Stimulated activated CD8-positive, alpha-beta memory T cell treated with anti-CD3 and anti-CD28 coated beads, Interleukin-4, amount 100 ng/mL, for 1 hour (primary cell): ENCODE results near the gene PMFBP1.

ENCODE experiments used
- DNase-seq, 2 donors: peaks; one replicate each; pipeline ENCODE4 v3.0.0-alpha.2; 2020; ENCODE audit warnings: low read depth in 2 of 2, low spot score in 1 of 2

PMFBP1 gene

GRCh38 chr16:72172105-72173034 lies at the start of gene PMFBP1:
Gene PMFBP1, minus strand, starts transcription at chr16:72172155. Its CDS starts 947 bp downstream, at chr16:72171208.
- no peak for DNase-seq

- no peak for DNase-seq
Measured at GRCh38 chr16:72221630-72222024, 49.7 kb upstream of the PMFBP1 start.

GRCh38 chr16:72220875-72221629 lies 49.1 kb upstream of the PMFBP1 start:
- DNase-seq, result no peak

- DNase-seq, result no peak
Measured at GRCh38 chr16:72219282-72219681, 47.3 kb upstream of the PMFBP1 start.

- no peak for DNase-seq
Measured at GRCh38 chr16:72216767-72217166, 44.8 kb upstream of the PMFBP1 start.

- no peak for DNase-seq
Measured at GRCh38 chr16:72214821-72215220, 42.9 kb upstream of the PMFBP1 start.

- DNase-seq, result no peak
Measured at GRCh38 chr16:72211110-72211509, 39.2 kb upstream of the PMFBP1 start.

GRCh38 chr16:72210555-72210954 lies 38.6 kb upstream of the PMFBP1 start:
- DNase-seq, result no peak

GRCh38 chr16:72210072-72210471 lies 38.1 kb upstream of the PMFBP1 start:
- DNase-seq, result no peak

- DNase-seq, result no peak
Measured at GRCh38 chr16:72206299-72206698, 34.3 kb upstream of the PMFBP1 start.

- no peak for DNase-seq
Measured at GRCh38 chr16:72203401-72203800, 31.4 kb upstream of the PMFBP1 start.

GRCh38 chr16:72202014-72202413 lies 30.1 kb upstream of the PMFBP1 start:
- DNase-seq, result no peak

- DNase-seq, result no peak
Measured at GRCh38 chr16:72201387-72201786, 29.4 kb upstream of the PMFBP1 start.

- no peak for DNase-seq
Measured at GRCh38 chr16:72199761-72200337, 27.9 kb upstream of the PMFBP1 start.

GRCh38 chr16:72198771-72199201 lies 26.8 kb upstream of the PMFBP1 start:
- no peak for DNase-seq

GRCh38 chr16:72198021-72198711 lies 26.2 kb upstream of the PMFBP1 start:
- no peak for DNase-seq

- no peak for DNase-seq
Measured at GRCh38 chr16:72197545-72197944, 25.6 kb upstream of the PMFBP1 start.

- no peak for DNase-seq
Measured at GRCh38 chr16:72195609-72196008, 23.7 kb upstream of the PMFBP1 start.

GRCh38 chr16:72191551-72191950 lies 19.6 kb upstream of the PMFBP1 start:
- DNase-seq, result no peak

- DNase-seq, result no peak
Measured at GRCh38 chr16:72189865-72190371, 18.0 kb upstream of the PMFBP1 start.

GRCh38 chr16:72188541-72188940 lies 16.6 kb upstream of the PMFBP1 start:
- no peak for DNase-seq
